Measurements from ENCODE around the gene REV1. TPM values are rescaled to one million over a fixed set of nuclear protein-coding genes. Genes with fewer than 3 reads are reported as not detected.

Gene REV1
- total and polyA plus RNA-seq, 4 donors = 5.6 to 69.0 (median 38.3) TPM

DNA sequence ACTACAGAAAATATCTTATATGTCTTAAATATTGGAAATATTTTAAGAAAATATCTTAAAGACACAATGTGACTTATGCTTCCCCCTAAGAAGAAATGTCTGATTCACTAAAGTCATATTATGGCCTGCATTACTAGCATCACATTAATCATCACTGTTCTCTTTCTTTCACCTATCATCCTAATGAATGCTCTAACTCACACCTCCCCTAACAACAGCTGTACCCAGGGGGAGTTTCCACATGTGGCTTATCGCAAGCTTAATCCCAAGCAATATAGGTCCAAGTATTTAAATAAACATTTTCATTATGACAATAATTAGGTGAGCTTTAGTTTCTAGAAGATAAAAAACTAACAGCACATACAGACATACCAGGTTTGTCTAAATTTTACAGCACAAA lies 39.6 kb downstream of the REV1 start:
- Histone ChIP-seq H3K27ac (ENCODE audit: low read depth in 1 of 2, low read length in 2 of 2) (no peak overlapping the region), H3K4me1 (ENCODE audit: control insufficient read depth in 1 of 2, insufficient read depth in 2 of 2, low read length in 2 of 2) (no peaks in the 10 kb centered on the region), H3K9me3 (ENCODE audit: control insufficient read depth, low read length) (no peaks in the 10 kb centered on the region), H3K27me3 (ENCODE audit: control insufficient read depth in 1 of 2, insufficient read depth in 2 of 2, low read length in 1 of 2) (no peaks in the 10 kb centered on the region), H3K36me3 (ENCODE audit: control insufficient read depth in 1 of 2, insufficient read depth in 2 of 2, low read length in 1 of 2) (no peaks in the 10 kb centered on the region), H3K4me3 (ENCODE audit: low read length in 2 of 2) (no peak overlapping the region)
- no peak for DNase-seq
- 91 to 97% methylated on average over 1 of the region's 1 CpG for whole genome bisulfite sequencing, 2 donors
- intact Hi-C loops (cut with DNase I) = no loop called here
- no peak for ATAC-seq (ENCODE audit: low FRiP score)

- Histone ChIP-seq H3K27me3 (ENCODE audit: control insufficient read depth in 1 of 2, insufficient read depth in 2 of 2, low read length in 1 of 2) (no peaks in the 10 kb centered on the region), H3K27ac (ENCODE audit: low read depth in 1 of 2, low read length in 2 of 2) (no peak overlapping the region), H3K4me3 (ENCODE audit: low read length in 2 of 2) (no peak overlapping the region), H3K36me3 (ENCODE audit: control insufficient read depth in 1 of 2, insufficient read depth in 2 of 2, low read length in 1 of 2) (no peaks in the 10 kb centered on the region), H3K9me3 (ENCODE audit: control insufficient read depth, low read length) (no peaks in the 10 kb centered on the region), H3K4me1 (ENCODE audit: control insufficient read depth in 1 of 2, insufficient read depth in 2 of 2, low read length in 2 of 2) (no peaks in the 10 kb centered on the region)
- 80 to 81% methylated on average over 2 of the region's 2 CpGs for WGBS, 2 donors
- ATAC-seq (ENCODE audit: low FRiP score) = no peak
- DNase-seq = no peak
- intact Hi-C loops (cut with DNase I) = no loop called here
Observed at GRCh38 chr2:99448556-99448955, 41.3 kb downstream of the REV1 start.

GRCh38 chr2:99445065-99445464 lies 44.8 kb downstream of the REV1 start:
- no peaks in the 10 kb centered on the region for H3K9me3 ChIP-seq (ENCODE audit: control insufficient read depth, low read length)
- no peaks in the 10 kb centered on the region for H3K27me3 ChIP-seq (ENCODE audit: control insufficient read depth in 1 of 2, insufficient read depth in 2 of 2, low read length in 1 of 2)
- ATAC-seq (ENCODE audit: low FRiP score) (no peak), DNase-seq (no peak)
- H3K36me3 ChIP-seq (ENCODE audit: control insufficient read depth in 1 of 2, insufficient read depth in 2 of 2, low read length in 1 of 2) = peaks cover 0 to 1% of the 10 kb centered on the region in 2 donors
- WGBS, 2 donors = 58 to 59% methylated on average over 4 of the region's 4 CpGs
- H3K27ac ChIP-seq (ENCODE audit: low read depth in 1 of 2, low read length in 2 of 2) = no peak overlapping the region
- H3K4me1 ChIP-seq (ENCODE audit: control insufficient read depth in 1 of 2, insufficient read depth in 2 of 2, low read length in 2 of 2) = no peaks in the 10 kb centered on the region
- intact Hi-C loops (cut with DNase I) = no loop called here
- no peak overlapping the region for H3K4me3 ChIP-seq (ENCODE audit: low read length in 2 of 2)

GRCh38 chr2:99444222-99444621 lies 45.6 kb downstream of the REV1 start:
- DNase-seq = no peak
- intact Hi-C loops (cut with DNase I) = no loop called here
- H3K4me3 ChIP-seq (ENCODE audit: low read length in 2 of 2) = no peak overlapping the region
- no peaks in the 10 kb centered on the region for H3K4me1 ChIP-seq (ENCODE audit: control insufficient read depth in 1 of 2, insufficient read depth in 2 of 2, low read length in 2 of 2)
- no peak overlapping the region for H3K27ac ChIP-seq (ENCODE audit: low read depth in 1 of 2, low read length in 2 of 2)
- no peaks in the 10 kb centered on the region for H3K27me3 ChIP-seq (ENCODE audit: control insufficient read depth in 1 of 2, insufficient read depth in 2 of 2, low read length in 1 of 2)
- ATAC-seq (ENCODE audit: low FRiP score) = no peak
- no peaks in the 10 kb centered on the region for H3K9me3 ChIP-seq (ENCODE audit: control insufficient read depth, low read length)
- peaks cover 0 to 1% of the 10 kb centered on the region in 2 donors for H3K36me3 ChIP-seq (ENCODE audit: control insufficient read depth in 1 of 2, insufficient read depth in 2 of 2, low read length in 1 of 2)
- WGBS, 2 donors = 93 to 96% methylated on average over 2 of the region's 2 CpGs

DNA sequence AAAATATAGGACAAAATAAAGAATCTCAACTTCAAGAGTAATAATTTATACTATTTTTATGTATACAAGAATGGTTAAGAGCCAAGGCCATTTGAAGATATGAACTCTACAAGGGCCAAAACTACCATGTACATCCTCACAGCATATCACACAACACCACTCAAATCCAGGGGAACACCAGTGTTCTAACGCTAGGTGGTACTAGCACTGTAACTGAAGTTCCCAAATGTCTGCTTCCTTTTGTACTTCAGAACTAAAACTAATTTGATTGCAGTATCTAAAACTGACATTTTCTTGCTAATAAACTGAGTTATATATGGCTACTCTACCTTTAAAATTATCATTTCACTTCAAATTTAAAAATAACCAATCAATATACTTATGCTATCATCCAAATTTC lies 47.0 kb downstream of the REV1 start:
- no peak for ATAC-seq (ENCODE audit: low FRiP score)

GRCh38 chr2:99439971-99440505 lies 49.8 kb downstream of the REV1 start:
- WGBS, 2 donors = 44 to 53% methylated on average over 4 of the region's 4 CpGs
- Histone ChIP-seq H3K27ac (ENCODE audit: low read depth in 1 of 2, low read length in 2 of 2) (no peak overlapping the region), H3K4me3 (ENCODE audit: low read length in 2 of 2) (no peak overlapping the region), H3K4me1 (ENCODE audit: control insufficient read depth in 1 of 2, insufficient read depth in 2 of 2, low read length in 2 of 2) (no peaks in the 10 kb centered on the region), H3K9me3 (ENCODE audit: control insufficient read depth, low read length) (no peaks in the 10 kb centered on the region), H3K36me3 (ENCODE audit: control insufficient read depth in 1 of 2, insufficient read depth in 2 of 2, low read length in 1 of 2) (peaks cover 0 to 6% of the 10 kb centered on the region in 2 donors), H3K27me3 (ENCODE audit: control insufficient read depth in 1 of 2, insufficient read depth in 2 of 2, low read length in 1 of 2) (no peaks in the 10 kb centered on the region)
- ATAC-seq (ENCODE audit: low FRiP score) (no peak), DNase-seq (no peak)
- intact Hi-C loops (cut with DNase I) = loop anchor here in 1 of 2 donors (10.0 kb wide), 1 partner anchor 45 kb away; no protein-coding TSS in a partner anchor

More for the DNA sequence above, 47.0 kb downstream of the REV1 start:
- H3K4me3 ChIP-seq (ENCODE audit: low read length in 2 of 2) = no peak overlapping the region
- peaks cover 0 to 6% of the 10 kb centered on the region in 2 donors for H3K36me3 ChIP-seq (ENCODE audit: control insufficient read depth in 1 of 2, insufficient read depth in 2 of 2, low read length in 1 of 2)
- intact Hi-C loops (cut with DNase I) = no loop called here
- H3K4me1 ChIP-seq (ENCODE audit: control insufficient read depth in 1 of 2, insufficient read depth in 2 of 2, low read length in 2 of 2) = no peaks in the 10 kb centered on the region
- no peak overlapping the region for H3K27ac ChIP-seq (ENCODE audit: low read depth in 1 of 2, low read length in 2 of 2)
- no peaks in the 10 kb centered on the region for H3K9me3 ChIP-seq (ENCODE audit: control insufficient read depth, low read length)
- 53 to 60% methylated on average over 1 of the region's 1 CpG for WGBS, 2 donors
- H3K27me3 ChIP-seq (ENCODE audit: control insufficient read depth in 1 of 2, insufficient read depth in 2 of 2, low read length in 1 of 2) = no peaks in the 10 kb centered on the region
- DNase-seq = no peak

- no peak for ATAC-seq (ENCODE audit: low FRiP score)
Observed at GRCh38 chr2:99436874-99437273, 52.9 kb downstream of the REV1 start.

GRCh38 chr2:99433340-99433739 lies 56.5 kb downstream of the REV1 start:
- WGBS, 2 donors = 58 to 60% methylated on average over 2 of the region's 2 CpGs
- ATAC-seq (ENCODE audit: low FRiP score) = no peak
- intact Hi-C loops (cut with DNase I) = loop anchor here in 1 of 2 donors (10.0 kb wide), 1 partner anchor 51 kb away; no protein-coding TSS in a partner anchor

More at GRCh38 chr2:99436874-99437273, 52.9 kb downstream of the REV1 start:
- Histone ChIP-seq H3K36me3 (ENCODE audit: control insufficient read depth in 1 of 2, insufficient read depth in 2 of 2, low read length in 1 of 2) (peaks cover 0 to 5% of the 10 kb centered on the region in 2 donors), H3K27me3 (ENCODE audit: control insufficient read depth in 1 of 2, insufficient read depth in 2 of 2, low read length in 1 of 2) (no peaks in the 10 kb centered on the region), H3K4me1 (ENCODE audit: control insufficient read depth in 1 of 2, insufficient read depth in 2 of 2, low read length in 2 of 2) (no peaks in the 10 kb centered on the region), H3K4me3 (ENCODE audit: low read length in 2 of 2) (no peak overlapping the region), H3K27ac (ENCODE audit: low read depth in 1 of 2, low read length in 2 of 2) (no peak overlapping the region), H3K9me3 (ENCODE audit: control insufficient read depth, low read length) (no peaks in the 10 kb centered on the region)
- 97 to 98% methylated on average over 10 of the region's 10 CpGs for WGBS, 2 donors
- DNase-seq = no peak
- intact Hi-C loops (cut with DNase I) = loop anchor here in 1 of 2 donors (10.0 kb wide), 1 partner anchor 48 kb away; no protein-coding TSS in a partner anchor

DNA sequence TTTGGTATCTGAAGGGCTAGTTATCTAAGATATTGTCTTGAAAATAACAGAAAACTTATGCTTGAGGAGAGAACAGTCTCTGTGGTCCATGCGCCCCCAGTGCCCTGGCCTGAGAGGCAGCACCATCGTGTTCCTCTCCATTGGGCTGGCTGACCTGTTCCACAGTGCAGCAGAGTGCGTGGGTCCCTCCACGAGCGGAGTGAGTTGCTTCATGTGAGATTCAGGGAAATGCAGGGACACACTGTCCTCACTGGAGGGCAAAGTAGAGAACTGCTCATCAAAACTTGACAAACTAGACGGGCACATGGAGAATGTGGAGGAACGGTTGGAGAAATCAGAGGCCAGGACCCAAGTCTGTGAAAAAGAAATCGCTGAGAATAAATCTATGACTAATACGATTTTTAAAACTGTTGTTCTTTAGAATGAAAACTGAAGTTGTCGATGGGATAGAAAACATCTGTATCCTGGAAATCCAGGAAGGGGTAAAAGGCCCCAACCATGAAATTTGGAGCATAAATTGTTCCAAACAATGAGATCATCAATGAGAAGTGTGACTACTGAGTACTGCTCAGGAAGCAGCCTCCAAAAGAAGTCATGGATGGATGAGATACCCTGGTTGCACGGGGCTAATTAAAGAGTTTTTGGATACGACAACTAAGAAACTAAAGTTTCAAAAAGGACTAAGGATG lies 58.1 kb downstream of the REV1 start:
- WGBS, 2 donors = 85 to 86% methylated on average over 12 of the region's 12 CpGs
- peaks cover 0 to 1% of the 10 kb centered on the region in 2 donors for H3K36me3 ChIP-seq (ENCODE audit: control insufficient read depth in 1 of 2, insufficient read depth in 2 of 2, low read length in 1 of 2)
- H3K4me1 ChIP-seq (ENCODE audit: control insufficient read depth in 1 of 2, insufficient read depth in 2 of 2, low read length in 2 of 2) = peaks cover 3% of the 10 kb centered on the region in 2 donors
- no peaks in the 10 kb centered on the region for H3K27me3 ChIP-seq (ENCODE audit: control insufficient read depth in 1 of 2, insufficient read depth in 2 of 2, low read length in 1 of 2)
- peak overlapping the region; percentile 10 to 14 for H3K27ac ChIP-seq (ENCODE audit: low read depth in 1 of 2, low read length in 2 of 2)
- ATAC-seq (ENCODE audit: low FRiP score) (no peak), DNase-seq (no peak)
- intact Hi-C loops (cut with DNase I) = loop anchor here in 1 of 2 donors (10.0 kb wide), 1 partner anchor 53 kb away; no protein-coding TSS in a partner anchor
- no peaks in the 10 kb centered on the region for H3K9me3 ChIP-seq (ENCODE audit: control insufficient read depth, low read length)
- H3K4me3 ChIP-seq (ENCODE audit: low read length in 2 of 2) = no peak overlapping the region

More at GRCh38 chr2:99433340-99433739, 56.5 kb downstream of the REV1 start:
- no peaks in the 10 kb centered on the region for H3K36me3 ChIP-seq (ENCODE audit: control insufficient read depth in 1 of 2, insufficient read depth in 2 of 2, low read length in 1 of 2)
- H3K9me3 ChIP-seq (ENCODE audit: control insufficient read depth, low read length) = no peaks in the 10 kb centered on the region
- no peaks in the 10 kb centered on the region for H3K27me3 ChIP-seq (ENCODE audit: control insufficient read depth in 1 of 2, insufficient read depth in 2 of 2, low read length in 1 of 2)
- no peak overlapping the region for H3K4me3 ChIP-seq (ENCODE audit: low read length in 2 of 2)
- DNase-seq = no peak
- peaks cover 3% of the 10 kb centered on the region in 2 donors for H3K4me1 ChIP-seq (ENCODE audit: control insufficient read depth in 1 of 2, insufficient read depth in 2 of 2, low read length in 2 of 2)
- H3K27ac ChIP-seq (ENCODE audit: low read depth in 1 of 2, low read length in 2 of 2) = no peak overlapping the region
